CD14-positive monocyte (primary cell): Measurements from ENCODE around the gene FOXP4. TPM values are rescaled to one million over a fixed set of nuclear protein-coding genes. Genes with fewer than 3 reads are reported as not detected.

Source experiments
- DNase-seq, 3 donors: peaks; one replicate each; pipeline ENCODE4 v3.0.0-alpha.2; 2011 to 2022
- H2AFZ ChIP-seq: 2 replicates; pipeline ENCODE4 v1.6.0; 2012; ENCODE audit warnings: mild to moderate bottlenecking, low read depth, low read length, inconsistent platforms; ENCODE audit not compliant: insufficient read depth, poor library complexity, severe bottlenecking
- H3K27ac ChIP-seq, 2 donors: 1 replicate in 1 of 2; 2 replicates in 1 of 2; pipeline ENCODE4 v1.5.1; 2012 to 2013; ENCODE audit warnings: low read length in 2 of 2, control low read depth in 1 of 2, inconsistent platforms in 1 of 2, low read depth in 1 of 2, mild to moderate bottlenecking in 1 of 2
- H3K27me3 ChIP-seq, 2 donors: one replicate each; pipeline versions ENCODE4 v1.6.0 to v1.6.1; 2011 to 2013; ENCODE audit warnings: low read length in 2 of 2; ENCODE audit not compliant: control insufficient read depth in 2 of 2, insufficient read depth in 2 of 2
- H3K36me3 ChIP-seq, 2 donors: replicated peaks in 1 of 2; 1 replicate in 1 of 2; 2 replicates in 1 of 2; pipeline versions ENCODE4 v1.5.1 to v1.6.1; 2012 to 2013; ENCODE audit warnings: low read length in 2 of 2, control low read depth in 1 of 2, inconsistent platforms in 1 of 2, mild to moderate bottlenecking in 1 of 2; ENCODE audit not compliant: insufficient read depth in 2 of 2, control insufficient read depth in 1 of 2
- H3K4me1 ChIP-seq, 2 donors: 1 replicate in 1 of 2; 2 replicates in 1 of 2; pipeline versions ENCODE4 v1.5.1 to v1.6.1; 2012 to 2013; ENCODE audit warnings: low read length in 2 of 2, control low read depth in 1 of 2, inconsistent platforms in 1 of 2, mild to moderate bottlenecking in 1 of 2, moderate library complexity in 1 of 2; ENCODE audit not compliant: insufficient read depth in 2 of 2, control insufficient read depth in 1 of 2
- H3K4me2 ChIP-seq: replicated peaks from 2 replicates; pipeline ENCODE3; 2012; ENCODE audit warnings: low read length, moderate library complexity, mild to moderate bottlenecking; ENCODE audit not compliant: poor library complexity, severe bottlenecking; ENCODE audit errors: extremely low read depth
- H3K4me3 ChIP-seq, 3 experiments: fragments of 200-600 bp in 1 of 3; sonication (generic) in 1 of 3; replicated peaks in 1 of 3; 1 replicate in 2 of 3; 2 replicates in 1 of 3; pipeline ENCODE4 v1.5.1; 2011 to 2013; ENCODE audit warnings: low read length in 3 of 3, mild to moderate bottlenecking in 3 of 3, control low read depth in 2 of 3, low read depth in 2 of 3, inconsistent platforms in 1 of 3, moderate library complexity in 1 of 3
- H3K79me2 ChIP-seq: 2 replicates; pipeline ENCODE4 v1.6.0; 2012; ENCODE audit warnings: mild to moderate bottlenecking, control low read depth, inconsistent platforms, low read length, moderate library complexity; ENCODE audit not compliant: insufficient read depth
- H3K9ac ChIP-seq: 2 replicates; pipeline ENCODE4 v1.6.0; 2017; ENCODE audit warnings: low read length, mild to moderate bottlenecking; ENCODE audit not compliant: insufficient read depth, poor library complexity, severe bottlenecking
- H3K9me3 ChIP-seq, 2 donors: replicated peaks in 1 of 2; 1 replicate in 1 of 2; 2 replicates in 1 of 2; pipeline versions ENCODE4 v1.5.1 to v1.6.1; 2012 to 2013; ENCODE audit warnings: low read length in 2 of 2, control low read depth in 1 of 2; ENCODE audit not compliant: control insufficient read depth in 1 of 2, insufficient read depth in 1 of 2
- H4K20me1 ChIP-seq: 2 replicates; pipeline ENCODE4 v1.6.0; 2012; ENCODE audit warnings: mild to moderate bottlenecking, low read length, control low read depth, moderate library complexity; ENCODE audit not compliant: insufficient read depth
- H3K27ac Mint-ChIP-seq, 7 donors: one replicate each; pipeline ENCODE4 v1.8.0; 2020; ENCODE audit warnings: mild to moderate bottlenecking in 7 of 7, mixed read lengths in 7 of 7, moderate library complexity in 6 of 7, inconsistent platforms in 2 of 7
- H3K27me3 Mint-ChIP-seq, 3 donors: one replicate each; pipeline ENCODE4 v1.8.0; 2021 to 2022; ENCODE audit warnings: low read depth in 3 of 3, mild to moderate bottlenecking in 3 of 3, mixed read lengths in 3 of 3, moderate library complexity in 3 of 3, inconsistent platforms in 1 of 3
- H3K36me3 Mint-ChIP-seq, 2 donors: one replicate each; pipeline ENCODE4 v1.8.0; 2020; ENCODE audit warnings: mixed read lengths in 2 of 2, inconsistent platforms in 1 of 2, mild to moderate bottlenecking in 1 of 2
- H3K4me1 Mint-ChIP-seq: one replicate; pipeline ENCODE4 v1.8.0; 2020; ENCODE audit warnings: mild to moderate bottlenecking, mixed read lengths
- H3K4me3 Mint-ChIP-seq, 2 donors: one replicate each; pipeline ENCODE4 v1.8.0; 2020; ENCODE audit warnings: mild to moderate bottlenecking in 2 of 2, mixed read lengths in 2 of 2, moderate library complexity in 1 of 2
- H3K9me3 Mint-ChIP-seq, 7 donors: one replicate each; pipeline ENCODE4 v1.8.0; 2020 to 2022; ENCODE audit warnings: mixed read lengths in 7 of 7, mild to moderate bottlenecking in 6 of 7, moderate library complexity in 6 of 7, inconsistent platforms in 2 of 7
- WGBS: methylation state at CpG from one replicate; pipeline ENCODE4 v1.1.5; 2013; ENCODE audit warnings: missing lambda C conversion rate; ENCODE audit not compliant: insufficient coverage; 5-methylcytosine and 5-hydroxymethylcytosine counted together
- intact Hi-C, 2 donors: fragments of 100-400 bp; cut with micrococcal nuclease; formaldehyde crosslinking; loops; one replicate each; pipeline versions ENCODE4 v1.15.0 to v1.15.1; 2023
- polyA plus RNA-seq, 3 donors: library from polyadenylated mRNA; depleted of rRNA in 1 of 3; unstranded in 2 of 3; stranded (reverse) in 1 of 3; fragments of 300-500 nt in 2 of 3; fragments of >200 nt in 1 of 3; fragmentation: Illumina TruSeq in 2 of 3; gene quantifications; 1 replicate in 2 of 3; 2 replicates in 1 of 3; pipeline ENCODE4 v1.2.3, GENCODE V29; 2012 to 2021
- TF ChIP-seq, protein P1 (sequence below): fragments of 200-600 bp; IDR thresholded peaks from one replicate; pipeline ENCODE4 v1.8.0; 2022; ENCODE audit warnings: antibody characterized with exemption, mild to moderate bottlenecking

Gene FOXP4
- polyA plus RNA-seq, 3 donors = 0.62 to 7.6 (median 0.65) TPM

DNA sequence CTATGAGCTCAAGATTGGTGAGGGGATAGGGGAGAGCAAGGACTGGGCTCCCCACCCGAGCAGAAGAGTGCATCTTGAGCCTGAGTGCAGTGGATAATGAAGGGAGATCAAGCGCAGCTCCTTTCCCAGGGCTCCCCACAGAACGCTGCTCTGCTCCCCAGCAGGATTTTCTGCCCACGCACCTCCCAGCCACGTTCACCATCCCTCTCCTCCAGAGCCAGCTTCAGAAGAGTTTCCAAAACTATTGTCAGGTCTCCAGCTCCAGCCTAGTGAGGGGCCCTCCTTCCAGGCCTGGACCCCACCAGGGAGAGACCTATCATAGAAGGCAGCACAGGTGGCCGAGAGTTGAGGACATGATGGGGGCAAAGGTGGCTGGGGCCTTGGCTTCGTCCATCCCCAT, 34.5 kb downstream of the FOXP4 start:
- Histone ChIP-seq H3K36me3 (peaks cover 10 to 37% of the 10 kb centered on the region in 2 donors), H2AFZ (no peak overlapping the region), H3K27ac (no peak overlapping the region), H4K20me1 (peaks cover 8% of the 10 kb centered on the region), H3K4me2 (no peak overlapping the region), H3K9ac (no peak overlapping the region), H3K4me1 (no peaks in the 10 kb centered on the region), H3K9me3 (no peaks in the 10 kb centered on the region), H3K27me3 (no peaks in the 10 kb centered on the region), H3K4me3 (no peak overlapping the region), H3K79me2 (no peaks in the 10 kb centered on the region)
- 100% methylated on average over 5 of the region's 7 CpGs for WGBS
- intact Hi-C loops = no loop called here
- TF ChIP-seq, protein P1, sequence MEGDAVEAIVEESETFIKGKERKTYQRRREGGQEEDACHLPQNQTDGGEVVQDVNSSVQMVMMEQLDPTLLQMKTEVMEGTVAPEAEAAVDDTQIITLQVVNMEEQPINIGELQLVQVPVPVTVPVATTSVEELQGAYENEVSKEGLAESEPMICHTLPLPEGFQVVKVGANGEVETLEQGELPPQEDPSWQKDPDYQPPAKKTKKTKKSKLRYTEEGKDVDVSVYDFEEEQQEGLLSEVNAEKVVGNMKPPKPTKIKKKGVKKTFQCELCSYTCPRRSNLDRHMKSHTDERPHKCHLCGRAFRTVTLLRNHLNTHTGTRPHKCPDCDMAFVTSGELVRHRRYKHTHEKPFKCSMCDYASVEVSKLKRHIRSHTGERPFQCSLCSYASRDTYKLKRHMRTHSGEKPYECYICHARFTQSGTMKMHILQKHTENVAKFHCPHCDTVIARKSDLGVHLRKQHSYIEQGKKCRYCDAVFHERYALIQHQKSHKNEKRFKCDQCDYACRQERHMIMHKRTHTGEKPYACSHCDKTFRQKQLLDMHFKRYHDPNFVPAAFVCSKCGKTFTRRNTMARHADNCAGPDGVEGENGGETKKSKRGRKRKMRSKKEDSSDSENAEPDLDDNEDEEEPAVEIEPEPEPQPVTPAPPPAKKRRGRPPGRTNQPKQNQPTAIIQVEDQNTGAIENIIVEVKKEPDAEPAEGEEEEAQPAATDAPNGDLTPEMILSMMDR = no peak
- Mint-ChIP-seq H3K4me1 (peaks cover 13% of the 10 kb centered on the region), H3K36me3 (peaks cover 47 to 53% of the 10 kb centered on the region in 2 donors), H3K27me3 (peaks cover 0 to 5% (median 0%) of the 10 kb centered on the region in 3 donors), H3K9me3 (peaks cover 0 to 2% (median 0%) of the 10 kb centered on the region in 7 donors), H3K27ac (peak overlapping the region in 1 of 7 donors; percentile 33), H3K4me3 (no peak overlapping the region)
- no peak for DNase-seq

DNA sequence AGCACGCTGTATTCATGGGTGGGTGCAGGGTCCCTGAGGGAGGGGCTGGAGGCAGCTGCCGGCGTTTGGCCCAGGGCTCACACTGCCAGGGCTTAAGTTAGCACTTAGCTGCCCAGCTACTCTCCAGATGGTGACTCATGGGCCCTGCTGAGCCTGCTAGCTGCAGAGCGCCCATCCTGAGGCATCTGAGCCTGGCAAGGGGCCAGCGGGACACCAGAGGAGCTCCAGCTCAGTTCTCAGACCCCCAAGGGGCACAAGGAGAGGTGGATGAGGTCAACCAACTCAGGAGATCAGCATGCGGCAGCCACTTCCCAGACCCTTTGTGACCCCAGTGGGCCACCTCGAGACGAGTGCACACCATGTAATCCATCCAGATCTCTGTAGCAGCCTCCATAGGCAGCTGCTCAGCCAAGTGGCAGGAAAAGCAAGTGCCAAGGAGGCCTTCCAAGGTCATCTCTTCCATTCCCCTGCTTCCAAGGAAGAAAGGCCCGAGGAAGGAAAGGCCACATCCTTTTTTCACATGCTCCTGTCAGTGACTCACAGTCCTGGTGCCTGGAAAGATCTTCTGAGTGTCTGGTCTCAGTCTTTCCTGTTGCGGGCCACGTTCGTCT, 35.3 kb downstream of the FOXP4 start:
- H3K36me3 ChIP-seq = peaks cover 10 to 37% of the 10 kb centered on the region in 2 donors

More for the DNA sequence above, 35.3 kb downstream of the FOXP4 start:
- Histone ChIP-seq H4K20me1 (peaks cover 8% of the 10 kb centered on the region), H2AFZ (no peak overlapping the region), H3K27ac (no peak overlapping the region), H3K4me2 (no peak overlapping the region), H3K27me3 (no peaks in the 10 kb centered on the region), H3K9me3 (no peaks in the 10 kb centered on the region), H3K4me3 (no peak overlapping the region), H3K4me1 (no peaks in the 10 kb centered on the region), H3K9ac (no peak overlapping the region), H3K79me2 (no peaks in the 10 kb centered on the region)
- H3K36me3 Mint-ChIP-seq = peaks cover 48 to 56% of the 10 kb centered on the region in 2 donors
- H3K27ac Mint-ChIP-seq = no peak overlapping the region
- no peak overlapping the region for H3K4me3 Mint-ChIP-seq
- DNase-seq = no peak
- peaks cover 13% of the 10 kb centered on the region for H3K4me1 Mint-ChIP-seq
- intact Hi-C loops = no loop called here
- TF ChIP-seq, protein P1 = no peak
- H3K27me3 Mint-ChIP-seq = peaks cover 0 to 5% (median 0%) of the 10 kb centered on the region in 3 donors
- peaks cover 0 to 2% (median 0%) of the 10 kb centered on the region in 7 donors for H3K9me3 Mint-ChIP-seq
- 88% methylated on average over 11 of the region's 12 CpGs for WGBS
